ENCODE data around the gene CCDC70.

CCDC70 gene

DNA sequence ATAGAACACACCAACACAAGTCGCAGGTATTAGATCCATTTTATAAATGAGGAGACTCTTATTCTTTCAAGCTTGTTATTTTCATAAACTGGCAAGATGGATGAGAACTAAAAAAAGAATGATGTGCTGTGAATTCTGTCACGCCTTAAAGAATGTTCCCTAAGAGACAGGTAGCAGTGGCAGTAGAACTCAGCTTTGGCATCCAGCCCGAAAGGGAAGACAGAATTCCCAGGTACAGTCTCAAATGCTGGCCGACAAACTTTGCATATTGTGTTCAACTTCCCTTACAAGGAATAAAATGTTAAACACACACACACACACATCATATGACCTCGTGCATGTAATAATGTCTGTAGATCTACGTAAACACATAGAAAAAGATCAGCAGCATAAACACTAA is 20.0 kb upstream of the CCDC70 start (continued):
- TF ChIP-seq GFI1B (tag by site-specific recombination; IDR thresholded peaks at IDR 0.05) (no peak), ZBTB21 (tag by site-specific recombination; IDR thresholded peaks at IDR 0.05) (no peak), ZNF610 (tag by site-specific recombination; IDR thresholded peaks at IDR 0.05; ENCODE audit: borderline replicate concordance) (no peak), ZNF701 (tag by site-specific recombination; IDR thresholded peaks at IDR 0.05) (no peak), ZNF777 (tag by site-specific recombination; IDR thresholded peaks at IDR 0.05; ENCODE audit: borderline replicate concordance) (no peak), ZBTB48 (tag by site-specific recombination; IDR thresholded peaks at IDR 0.05) (no peak), ZNF548 (tag by site-specific recombination; IDR thresholded peaks at IDR 0.05) (no peak)
- TF ChIP-seq, protein P1, sequence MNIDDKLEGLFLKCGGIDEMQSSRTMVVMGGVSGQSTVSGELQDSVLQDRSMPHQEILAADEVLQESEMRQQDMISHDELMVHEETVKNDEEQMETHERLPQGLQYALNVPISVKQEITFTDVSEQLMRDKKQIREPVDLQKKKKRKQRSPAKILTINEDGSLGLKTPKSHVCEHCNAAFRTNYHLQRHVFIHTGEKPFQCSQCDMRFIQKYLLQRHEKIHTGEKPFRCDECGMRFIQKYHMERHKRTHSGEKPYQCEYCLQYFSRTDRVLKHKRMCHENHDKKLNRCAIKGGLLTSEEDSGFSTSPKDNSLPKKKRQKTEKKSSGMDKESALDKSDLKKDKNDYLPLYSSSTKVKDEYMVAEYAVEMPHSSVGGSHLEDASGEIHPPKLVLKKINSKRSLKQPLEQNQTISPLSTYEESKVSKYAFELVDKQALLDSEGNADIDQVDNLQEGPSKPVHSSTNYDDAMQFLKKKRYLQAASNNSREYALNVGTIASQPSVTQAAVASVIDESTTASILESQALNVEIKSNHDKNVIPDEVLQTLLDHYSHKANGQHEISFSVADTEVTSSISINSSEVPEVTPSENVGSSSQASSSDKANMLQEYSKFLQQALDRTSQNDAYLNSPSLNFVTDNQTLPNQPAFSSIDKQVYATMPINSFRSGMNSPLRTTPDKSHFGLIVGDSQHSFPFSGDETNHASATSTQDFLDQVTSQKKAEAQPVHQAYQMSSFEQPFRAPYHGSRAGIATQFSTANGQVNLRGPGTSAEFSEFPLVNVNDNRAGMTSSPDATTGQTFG (tag by site-specific recombination; IDR thresholded peaks at IDR 0.05; ENCODE audit: borderline replicate concordance): no peak
- TF ChIP-seq, protein P2, sequence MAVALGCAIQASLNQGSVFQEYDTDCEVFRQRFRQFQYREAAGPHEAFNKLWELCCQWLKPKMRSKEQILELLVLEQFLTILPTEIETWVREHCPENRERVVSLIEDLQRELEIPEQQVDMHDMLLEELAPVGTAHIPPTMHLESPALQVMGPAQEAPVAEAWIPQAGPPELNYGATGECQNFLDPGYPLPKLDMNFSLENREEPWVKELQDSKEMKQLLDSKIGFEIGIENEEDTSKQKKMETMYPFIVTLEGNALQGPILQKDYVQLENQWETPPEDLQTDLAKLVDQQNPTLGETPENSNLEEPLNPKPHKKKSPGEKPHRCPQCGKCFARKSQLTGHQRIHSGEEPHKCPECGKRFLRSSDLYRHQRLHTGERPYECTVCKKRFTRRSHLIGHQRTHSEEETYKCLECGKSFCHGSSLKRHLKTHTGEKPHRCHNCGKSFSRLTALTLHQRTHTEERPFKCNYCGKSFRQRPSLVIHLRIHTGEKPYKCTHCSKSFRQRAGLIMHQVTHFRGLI (tag by site-specific recombination; IDR thresholded peaks at IDR 0.05): no peak

DNA sequence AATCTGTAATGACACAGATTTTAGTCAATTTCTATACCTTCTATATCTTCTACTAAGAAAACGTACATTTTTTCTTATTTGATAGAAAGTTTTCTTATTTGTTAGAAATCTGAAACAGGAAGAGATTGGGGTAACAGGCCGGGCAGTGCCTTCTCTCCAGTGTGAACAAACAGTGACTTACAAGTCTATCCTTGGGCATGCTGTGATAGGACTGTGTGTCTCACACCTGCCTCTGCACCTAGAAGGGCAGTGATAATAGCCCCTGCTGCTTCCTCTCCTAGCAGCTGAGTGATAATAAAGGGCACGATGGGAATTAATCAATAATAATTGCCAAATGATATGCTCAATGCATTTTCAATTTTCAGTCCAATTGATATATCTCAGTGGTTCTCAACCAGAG is 18.2 kb upstream of the CCDC70 start:
- no peaks in the 10 kb centered on the region for H3K36me3 ChIP-seq (ENCODE audit: control insufficient read depth in 2 of 2, insufficient read depth in 1 of 2, low read length in 2 of 2)

More for the DNA sequence above, 18.2 kb upstream of the CCDC70 start:
- ChIA-PET POLR2A (no interaction called here), CTCF (interaction anchor here (1.0 to 1.5 kb wide), 2 partner anchors 8 to 28 kb away, joined by 3 to 5 read pairs; no protein-coding TSS in a partner anchor)
- no peaks in the 10 kb centered on the region for H3K4me1 ChIP-seq (ENCODE audit: control insufficient read depth, insufficient read depth, low read length)
- TF ChIP-seq WT1 (tag by site-specific recombination; IDR thresholded peaks at IDR 0.05): no peak
- TF ChIP-seq, protein P3, sequence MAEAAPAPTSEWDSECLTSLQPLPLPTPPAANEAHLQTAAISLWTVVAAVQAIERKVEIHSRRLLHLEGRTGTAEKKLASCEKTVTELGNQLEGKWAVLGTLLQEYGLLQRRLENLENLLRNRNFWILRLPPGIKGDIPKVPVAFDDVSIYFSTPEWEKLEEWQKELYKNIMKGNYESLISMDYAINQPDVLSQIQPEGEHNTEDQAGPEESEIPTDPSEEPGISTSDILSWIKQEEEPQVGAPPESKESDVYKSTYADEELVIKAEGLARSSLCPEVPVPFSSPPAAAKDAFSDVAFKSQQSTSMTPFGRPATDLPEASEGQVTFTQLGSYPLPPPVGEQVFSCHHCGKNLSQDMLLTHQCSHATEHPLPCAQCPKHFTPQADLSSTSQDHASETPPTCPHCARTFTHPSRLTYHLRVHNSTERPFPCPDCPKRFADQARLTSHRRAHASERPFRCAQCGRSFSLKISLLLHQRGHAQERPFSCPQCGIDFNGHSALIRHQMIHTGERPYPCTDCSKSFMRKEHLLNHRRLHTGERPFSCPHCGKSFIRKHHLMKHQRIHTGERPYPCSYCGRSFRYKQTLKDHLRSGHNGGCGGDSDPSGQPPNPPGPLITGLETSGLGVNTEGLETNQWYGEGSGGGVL (tag by site-specific recombination; IDR thresholded peaks at IDR 0.05): no peak
- TF ChIP-seq HOXC10 (CRISPR knock-in tag; IDR thresholded peaks at IDR 0.05): no peak
- no peak for TF ChIP-seq ZBTB7A (tag by site-specific recombination; IDR thresholded peaks at IDR 0.05; ENCODE audit: low read depth)
- TF ChIP-seq, protein P4, sequence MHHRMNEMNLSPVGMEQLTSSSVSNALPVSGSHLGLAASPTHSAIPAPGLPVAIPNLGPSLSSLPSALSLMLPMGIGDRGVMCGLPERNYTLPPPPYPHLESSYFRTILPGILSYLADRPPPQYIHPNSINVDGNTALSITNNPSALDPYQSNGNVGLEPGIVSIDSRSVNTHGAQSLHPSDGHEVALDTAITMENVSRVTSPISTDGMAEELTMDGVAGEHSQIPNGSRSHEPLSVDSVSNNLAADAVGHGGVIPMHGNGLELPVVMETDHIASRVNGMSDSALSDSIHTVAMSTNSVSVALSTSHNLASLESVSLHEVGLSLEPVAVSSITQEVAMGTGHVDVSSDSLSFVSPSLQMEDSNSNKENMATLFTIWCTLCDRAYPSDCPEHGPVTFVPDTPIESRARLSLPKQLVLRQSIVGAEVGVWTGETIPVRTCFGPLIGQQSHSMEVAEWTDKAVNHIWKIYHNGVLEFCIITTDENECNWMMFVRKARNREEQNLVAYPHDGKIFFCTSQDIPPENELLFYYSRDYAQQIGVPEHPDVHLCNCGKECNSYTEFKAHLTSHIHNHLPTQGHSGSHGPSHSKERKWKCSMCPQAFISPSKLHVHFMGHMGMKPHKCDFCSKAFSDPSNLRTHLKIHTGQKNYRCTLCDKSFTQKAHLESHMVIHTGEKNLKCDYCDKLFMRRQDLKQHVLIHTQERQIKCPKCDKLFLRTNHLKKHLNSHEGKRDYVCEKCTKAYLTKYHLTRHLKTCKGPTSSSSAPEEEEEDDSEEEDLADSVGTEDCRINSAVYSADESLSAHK (tag by site-specific recombination; IDR thresholded peaks at IDR 0.05): no peak
- H3K27ac ChIP-seq (ENCODE audit: extremely low read depth, low read depth, low read length): no peak overlapping the region
- H3K9me3 ChIP-seq (ENCODE audit: control insufficient read depth, insufficient read depth, low read depth, low read length): no peaks in the 10 kb centered on the region
- no peak overlapping the region for H3K4me3 ChIP-seq (ENCODE audit: low read depth, low read length)

All from HEK293 (cell line).